Upper lobe of left lung (tissue), 6 donors: Measurements from ENCODE around the gene NQO1. TPM values are rescaled to one million over a fixed set of nuclear protein-coding genes. Genes with fewer than 3 reads are reported as not detected.

ENCODE experiments used
- ATAC-seq, 2 donors: fragments of 200-7000 bp; cut with Tn5 transposase; one replicate each; pipeline ENCODE4 v1.9.1; 2022; ENCODE audit warnings: mild to moderate bottlenecking in 2 of 2, moderate library complexity in 2 of 2; ENCODE audit not compliant: low FRiP score in 2 of 2
- DNase-seq, 2 donors: peaks; one replicate each; pipeline ENCODE4 v3.0.0-alpha.2; 2019 to 2020
- H3K27ac ChIP-seq, 4 donors: fragments of 200-600 bp; sonication (generic); one replicate each; pipeline ENCODE4 v1.5.1; 2016 to 2019
- H3K27me3 ChIP-seq, 4 donors: fragments of 200-600 bp; sonication (generic); one replicate each; pipeline ENCODE4 v1.5.1; 2017 to 2019
- H3K36me3 ChIP-seq, 4 donors: fragments of 200-600 bp; sonication (generic); one replicate each; pipeline ENCODE4 v1.5.1; 2016 to 2019
- H3K4me1 ChIP-seq, 4 donors: fragments of 200-600 bp; sonication (generic); one replicate each; pipeline ENCODE4 v1.5.1; 2018 to 2019
- H3K4me3 ChIP-seq, 4 donors: fragments of 200-600 bp; sonication (generic); one replicate each; pipeline ENCODE4 v1.5.1; 2017 to 2019; ENCODE audit warnings: mild to moderate bottlenecking in 2 of 4, moderate library complexity in 1 of 4
- H3K9me3 ChIP-seq, 4 donors: fragments of 200-600 bp; sonication (generic); one replicate each; pipeline ENCODE4 v1.5.1; 2018 to 2019
- CTCF ChIP-seq, 6 experiments: fragments of 450-650 bp in 4 of 6; fragments of 200-600 bp in 2 of 6; sonication (generic) in 2 of 6; IDR thresholded peaks; one replicate each; pipeline ENCODE4 v1.5.1; 2016 to 2019; ENCODE audit warnings: antibody characterized with exemption in 6 of 6
- EP300 ChIP-seq, 4 donors: sonication (generic); formaldehyde crosslinking; IDR thresholded peaks; one replicate each; pipeline ENCODE4 v1.5.1; 2017; ENCODE audit warnings: antibody characterized with exemption in 4 of 4, control low read depth in 2 of 4
- POLR2A ChIP-seq, 4 donors: fragments of 450-650 bp; IDR thresholded peaks; one replicate each; pipeline ENCODE4 v1.5.1; 2016 to 2017; ENCODE audit warnings: antibody characterized with exemption in 4 of 4, mild to moderate bottlenecking in 2 of 4
- POLR2AphosphoS5 ChIP-seq, 2 donors: sonication (generic); formaldehyde crosslinking; IDR thresholded peaks; one replicate each; pipeline ENCODE4 v1.5.1; 2017; ENCODE audit warnings: antibody characterized with exemption in 2 of 2
- WGBS, 2 donors: methylation state at CpG; one replicate each; pipeline ENCODE4 v1.1.5; 2017 to 2018; 5-methylcytosine and 5-hydroxymethylcytosine counted together
- total RNA-seq, 6 donors: library from RNA; depleted of rRNA in 4 of 6; stranded (reverse); fragments of >200 nt in 4 of 6; gene quantifications; one replicate each; pipeline versions ENCODE4 v1.1.0 to v1.2.1, GENCODE V29; 2016 to 2021
- donor health status: DM: no; HTN: no; CAD: no; lungs with moderate emphysema.
- donor health status: DM: no; HTN: yes; CAD: no; lungs with severe emphysema.

The NQO1 gene
- total RNA-seq, 6 donors from 2014 or later: 13.6 to 73.0 (median 48.6) TPM

- Histone ChIP-seq H3K36me3 (peaks cover 9 to 54% (median 24%) of the 10 kb centered on the region in 4 donors), H3K27ac (no peak overlapping the region), H3K27me3 (no peaks in the 10 kb centered on the region), H3K4me1 (peaks cover 0 to 3% (median 0%) of the 10 kb centered on the region in 4 donors), H3K9me3 (no peaks in the 10 kb centered on the region), H3K4me3 (no peak overlapping the region)
- ATAC-seq (no peak), DNase-seq (no peak)
- 55% methylated on average over 1 of the region's 1 CpG for WGBS, 2 donors
- TF ChIP-seq POLR2AphosphoS5 (IDR thresholded peaks at IDR 0.05): no peak
Observed at GRCh38 chr16:69669577-69669976, 56.8 kb downstream of the NQO1 start.

- Histone ChIP-seq H3K9me3 (no peaks in the 10 kb centered on the region), H3K4me3 (no peak overlapping the region), H3K27ac (no peak overlapping the region), H3K4me1 (no peaks in the 10 kb centered on the region), H3K27me3 (no peaks in the 10 kb centered on the region), H3K36me3 (peaks cover 0 to 47% (median 12%) of the 10 kb centered on the region in 4 donors)
- ATAC-seq: no peak
- DNase-seq: no peak
- TF ChIP-seq POLR2A (IDR thresholded peaks at IDR 0.05): no peak
- TF ChIP-seq POLR2AphosphoS5 (IDR thresholded peaks at IDR 0.05): no peak
- TF ChIP-seq CTCF (IDR thresholded peaks at IDR 0.05): no peak
- TF ChIP-seq EP300 (IDR thresholded peaks at IDR 0.05): no peak
Observed at GRCh38 chr16:69663846-69664245, 62.5 kb downstream of the NQO1 start.

GRCh38 chr16:69662901-69663300, 63.5 kb downstream of the NQO1 start:
- TF ChIP-seq CTCF (IDR thresholded peaks at IDR 0.05) (no peak), POLR2A (IDR thresholded peaks at IDR 0.05) (no peak), EP300 (IDR thresholded peaks at IDR 0.05) (no peak), POLR2AphosphoS5 (IDR thresholded peaks at IDR 0.05) (no peak)
- DNase-seq (no peak), ATAC-seq (no peak)
- H3K36me3 ChIP-seq: peaks cover 0 to 47% (median 10%) of the 10 kb centered on the region in 4 donors
- H3K27me3 ChIP-seq: no peaks in the 10 kb centered on the region
- H3K9me3 ChIP-seq: no peaks in the 10 kb centered on the region
- no peaks in the 10 kb centered on the region for H3K4me1 ChIP-seq
- no peak overlapping the region for H3K4me3 ChIP-seq
- no peak overlapping the region for H3K27ac ChIP-seq
- 79 to 83% methylated on average over 1 of the region's 1 CpG for WGBS, 2 donors

GRCh38 chr16:69660166-69660565, 66.2 kb downstream of the NQO1 start:
- no peaks in the 10 kb centered on the region for H3K9me3 ChIP-seq
- WGBS, 2 donors: 95 to 97% methylated on average over 4 of the region's 4 CpGs
- H3K36me3 ChIP-seq: peaks cover 16 to 74% (median 31%) of the 10 kb centered on the region in 4 donors
- H3K27me3 ChIP-seq: no peaks in the 10 kb centered on the region
- H3K27ac ChIP-seq: no peak overlapping the region
- ATAC-seq (no peak), DNase-seq (no peak)
- TF ChIP-seq POLR2A (IDR thresholded peaks at IDR 0.05): no peak
- TF ChIP-seq EP300 (IDR thresholded peaks at IDR 0.05): no peak
- no peak for TF ChIP-seq POLR2AphosphoS5 (IDR thresholded peaks at IDR 0.05)
- TF ChIP-seq CTCF (IDR thresholded peaks at IDR 0.05): no peak
- no peak overlapping the region for H3K4me3 ChIP-seq
- H3K4me1 ChIP-seq: no peaks in the 10 kb centered on the region

Other genes with a start within 250 kb of the NQO1 start
- 10 to 100 TPM; 36.0 to 80.7 (median 50.4) TPM for gene NFAT5, start 160.6 kb downstream of the NQO1 start, total RNA-seq
- 10 to 100 TPM; 24.1 to 38.2 (median 34.3) TPM for gene NOB1, start 28.4 kb upstream of the NQO1 start, total RNA-seq
- gene WWP2, start 35.8 kb upstream of the NQO1 start, total RNA-seq: 100 to 1,000 TPM in 2 of 6 donors, 10 to 100 TPM in 4; 59.5 to 125 (median 82.3) TPM
- gene CLEC18A, start 224.8 kb upstream of the NQO1 start, total RNA-seq: 1 to 10 TPM in 5 of 6 donors, under 1 TPM in 1; 0.54 to 5.2 (median 2.8) TPM